Neural progenitor cell (in vitro differentiated cells): ENCODE results near the gene RAB31. TPM values are rescaled to one million over a fixed set of nuclear protein-coding genes. Genes with fewer than 3 reads are reported as not detected.

ENCODE experiments used
- DNase-seq: peaks from one replicate; pipeline ENCODE4 v3.0.0-alpha.2; 2016; ENCODE audit warnings: low spot score
- H2AFZ ChIP-seq: fragments of 200-600 bp; sonication (generic); replicated peaks from 2 replicates; pipeline ENCODE4 v1.6.1; 2016; ENCODE audit warnings: antibody characterized with exemption
- H3F3A ChIP-seq: fragments of 200-600 bp; sonication (generic); 2 replicates; pipeline ENCODE4 v1.6.1; 2016; ENCODE audit warnings: antibody characterized with exemption, low read depth
- H3K27ac ChIP-seq: fragments of 200-600 bp; sonication (generic); 2 replicates; pipeline ENCODE4 v1.5.1; 2016; ENCODE audit warnings: mild to moderate bottlenecking
- H3K27me3 ChIP-seq: fragments of 200-600 bp; sonication (generic); 2 replicates; pipeline ENCODE4 v1.6.1; 2016; ENCODE audit warnings: mild to moderate bottlenecking, moderate library complexity
- H3K36me3 ChIP-seq: fragments of 200-600 bp; sonication (generic); 2 replicates; pipeline ENCODE4 v1.5.1; 2016
- H3K4me1 ChIP-seq: fragments of 200-600 bp; sonication (generic); 2 replicates; pipeline ENCODE4 v1.6.1; 2016; ENCODE audit warnings: mixed run types
- H3K4me2 ChIP-seq: fragments of 200-600 bp; sonication (generic); 2 replicates; pipeline ENCODE4 v1.6.1; 2016
- H3K4me3 ChIP-seq: fragments of 200-600 bp; sonication (generic); 2 replicates; pipeline ENCODE4 v1.5.1; 2016
- H3K79me2 ChIP-seq: fragments of 200-600 bp; sonication (generic); 2 replicates; pipeline ENCODE4 v1.6.1; 2016; ENCODE audit warnings: low read depth
- H3K9ac ChIP-seq: fragments of 200-600 bp; sonication (generic); 2 replicates; pipeline ENCODE4 v1.6.1; 2016
- H3K9me3 ChIP-seq: fragments of 200-600 bp; sonication (generic); 2 replicates; pipeline ENCODE4 v1.5.1; 2016; ENCODE audit warnings: low read depth
- H4K20me1 ChIP-seq: fragments of 200-600 bp; sonication (generic); 2 replicates; pipeline ENCODE4 v1.6.1; 2016; ENCODE audit warnings: low read depth
- H3K27ac Mint-ChIP-seq: 3 replicates; pipeline ENCODE4 v1.8.0; 2021; ENCODE audit warnings: mixed read lengths
- H3K27me3 Mint-ChIP-seq: 2 replicates; pipeline ENCODE4 v1.8.0; 2022; ENCODE audit warnings: low read depth, mild to moderate bottlenecking, inconsistent platforms, moderate library complexity, mixed read lengths; ENCODE audit not compliant: insufficient read depth
- H3K36me3 Mint-ChIP-seq: 3 replicates; pipeline ENCODE4 v1.8.0; 2021; ENCODE audit warnings: mixed read lengths
- H3K4me1 Mint-ChIP-seq: 3 replicates; pipeline ENCODE4 v1.8.0; 2021; ENCODE audit warnings: mixed read lengths
- H3K4me3 Mint-ChIP-seq: 3 replicates; pipeline ENCODE4 v1.8.0; 2021; ENCODE audit warnings: mild to moderate bottlenecking, moderate library complexity, mixed read lengths
- H3K9me3 Mint-ChIP-seq: 3 replicates; pipeline ENCODE4 v1.8.0; 2020; ENCODE audit warnings: mixed read lengths
- EZH2 ChIP-seq: fragments of 200-600 bp; sonication (generic); IDR thresholded peaks from 2 replicates; pipeline ENCODE4 v1.6.1; 2017; ENCODE audit warnings: antibody characterized with exemption, mild to moderate bottlenecking, moderate library complexity
- EZH2phosphoT487 ChIP-seq: fragments of 200-600 bp; sonication (generic); IDR thresholded peaks from 2 replicates; pipeline ENCODE4 v1.6.1; 2017; ENCODE audit warnings: antibody characterized with exemption
- total RNA-seq: library from RNA; depleted of rRNA; stranded (reverse); fragments of >200 nt; gene quantifications from 2 replicates; pipeline ENCODE4 v1.2.3, GENCODE V29; 2015; ENCODE audit warnings: low replicate concordance
- TF ChIP-seq, protein P1 (sequence below): fragments of 200-600 bp; sonication (generic); IDR thresholded peaks from 2 replicates; pipeline ENCODE4 v1.5.1; 2017; ENCODE audit warnings: antibody characterized with exemption, mild to moderate bottlenecking

RAB31 gene
- total RNA-seq, 1 donor from 2014 or later, result 5.0 TPM

DNA sequence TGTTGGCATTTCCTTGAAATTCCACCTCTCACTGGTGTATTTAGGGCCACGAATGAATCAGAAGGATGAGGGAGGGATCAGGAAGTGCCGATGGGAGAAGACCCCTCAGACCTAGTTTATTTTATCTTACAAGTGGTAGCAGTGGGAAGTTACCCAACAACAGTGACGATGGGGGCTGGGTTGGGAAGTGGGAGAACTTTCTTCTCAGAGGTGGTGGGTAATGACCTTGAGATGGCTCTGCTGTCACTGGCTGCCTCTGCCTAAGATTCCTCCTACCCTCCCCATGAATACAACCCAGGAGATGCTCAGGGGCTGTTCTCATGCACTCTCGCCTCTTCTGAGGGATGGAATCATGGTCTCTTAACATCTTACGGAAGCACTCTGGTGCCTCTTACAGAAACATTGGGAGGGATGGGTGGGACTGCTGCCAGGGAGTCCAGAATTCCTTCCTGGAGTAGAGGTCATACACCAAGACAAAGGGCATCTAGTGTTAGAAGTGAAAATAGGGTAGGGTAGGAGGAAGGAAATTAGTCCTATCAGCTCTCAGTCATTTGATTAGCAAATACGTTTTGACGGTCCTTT, 119.2 kb downstream of the RAB31 start:
- H3K36me3 Mint-ChIP-seq, result no peaks in the 10 kb centered on the region
- no peaks in the 10 kb centered on the region for H3K9me3 Mint-ChIP-seq
- Histone ChIP-seq H3K4me3 (no peak overlapping the region), H3K36me3 (no peaks in the 10 kb centered on the region), H3K4me2 (no peak overlapping the region), H3K9ac (no peak overlapping the region), H3K27me3 (no peaks in the 10 kb centered on the region), H3F3A (no peaks in the 10 kb centered on the region), H4K20me1 (no peaks in the 10 kb centered on the region), H3K4me1 (no peaks in the 10 kb centered on the region), H3K9me3 (no peaks in the 10 kb centered on the region), H2AFZ (no peak overlapping the region), H3K27ac (no peak overlapping the region), H3K79me2 (no peaks in the 10 kb centered on the region)
- no peak overlapping the region for H3K4me3 Mint-ChIP-seq
- H3K4me1 Mint-ChIP-seq, result no peaks in the 10 kb centered on the region
- no peak overlapping the region for H3K27ac Mint-ChIP-seq
- TF ChIP-seq EZH2phosphoT487 (no peak), EZH2 (no peak)
- TF ChIP-seq, protein P1, sequence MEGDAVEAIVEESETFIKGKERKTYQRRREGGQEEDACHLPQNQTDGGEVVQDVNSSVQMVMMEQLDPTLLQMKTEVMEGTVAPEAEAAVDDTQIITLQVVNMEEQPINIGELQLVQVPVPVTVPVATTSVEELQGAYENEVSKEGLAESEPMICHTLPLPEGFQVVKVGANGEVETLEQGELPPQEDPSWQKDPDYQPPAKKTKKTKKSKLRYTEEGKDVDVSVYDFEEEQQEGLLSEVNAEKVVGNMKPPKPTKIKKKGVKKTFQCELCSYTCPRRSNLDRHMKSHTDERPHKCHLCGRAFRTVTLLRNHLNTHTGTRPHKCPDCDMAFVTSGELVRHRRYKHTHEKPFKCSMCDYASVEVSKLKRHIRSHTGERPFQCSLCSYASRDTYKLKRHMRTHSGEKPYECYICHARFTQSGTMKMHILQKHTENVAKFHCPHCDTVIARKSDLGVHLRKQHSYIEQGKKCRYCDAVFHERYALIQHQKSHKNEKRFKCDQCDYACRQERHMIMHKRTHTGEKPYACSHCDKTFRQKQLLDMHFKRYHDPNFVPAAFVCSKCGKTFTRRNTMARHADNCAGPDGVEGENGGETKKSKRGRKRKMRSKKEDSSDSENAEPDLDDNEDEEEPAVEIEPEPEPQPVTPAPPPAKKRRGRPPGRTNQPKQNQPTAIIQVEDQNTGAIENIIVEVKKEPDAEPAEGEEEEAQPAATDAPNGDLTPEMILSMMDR, result no peak
- H3K27me3 Mint-ChIP-seq, result no peaks in the 10 kb centered on the region
- no peak for DNase-seq

DNA sequence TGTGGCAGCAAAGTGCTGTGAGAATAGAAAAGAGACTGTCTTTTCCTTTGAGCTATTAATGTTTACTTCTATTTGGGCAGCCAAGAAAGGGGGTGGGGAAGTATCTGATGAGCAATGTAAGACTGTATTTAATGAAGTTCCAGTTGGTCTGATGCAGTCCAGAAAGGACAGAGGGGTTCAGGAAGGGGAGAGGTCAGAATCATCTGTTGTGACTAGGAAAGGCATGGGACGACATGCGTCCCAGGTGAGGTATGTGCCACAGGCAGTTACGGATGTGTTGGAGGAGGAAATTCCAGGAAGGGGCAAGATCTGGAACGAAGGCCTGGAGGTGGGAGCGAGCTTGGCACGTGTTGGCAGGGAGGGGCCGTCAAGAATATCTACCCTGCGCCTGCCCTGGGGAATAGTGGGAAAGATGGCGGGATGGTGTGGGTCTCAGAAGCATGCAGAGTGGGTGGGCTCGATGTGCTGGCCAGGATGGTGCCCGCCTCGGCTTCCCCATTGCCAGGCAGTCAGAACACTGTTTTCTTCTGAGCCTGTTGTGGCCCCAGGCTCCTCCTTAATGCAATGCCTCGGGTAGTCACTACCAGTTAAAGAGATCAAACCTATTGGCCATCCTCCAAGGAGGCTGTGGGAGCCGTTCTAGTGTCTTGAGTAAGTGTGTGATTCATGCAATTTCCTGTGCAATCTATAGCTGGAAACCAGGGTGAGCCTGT, 119.8 kb downstream of the RAB31 start:
- Histone ChIP-seq H3K27me3 (no peaks in the 10 kb centered on the region), H3F3A (no peaks in the 10 kb centered on the region), H3K27ac (no peak overlapping the region), H3K9ac (no peak overlapping the region), H3K4me1 (no peaks in the 10 kb centered on the region), H3K9me3 (no peaks in the 10 kb centered on the region), H3K36me3 (no peaks in the 10 kb centered on the region), H3K4me3 (no peak overlapping the region), H3K79me2 (no peaks in the 10 kb centered on the region), H4K20me1 (no peaks in the 10 kb centered on the region), H3K4me2 (no peak overlapping the region), H2AFZ (no peak overlapping the region)
- no peaks in the 10 kb centered on the region for H3K27me3 Mint-ChIP-seq
- DNase-seq, result no peak
- TF ChIP-seq, protein P1, result no peak
- TF ChIP-seq EZH2 (no peak), EZH2phosphoT487 (no peak)
- H3K4me1 Mint-ChIP-seq, result no peaks in the 10 kb centered on the region
- H3K9me3 Mint-ChIP-seq, result no peaks in the 10 kb centered on the region
- no peak overlapping the region for H3K27ac Mint-ChIP-seq
- no peaks in the 10 kb centered on the region for H3K36me3 Mint-ChIP-seq
- no peak overlapping the region for H3K4me3 Mint-ChIP-seq

DNA sequence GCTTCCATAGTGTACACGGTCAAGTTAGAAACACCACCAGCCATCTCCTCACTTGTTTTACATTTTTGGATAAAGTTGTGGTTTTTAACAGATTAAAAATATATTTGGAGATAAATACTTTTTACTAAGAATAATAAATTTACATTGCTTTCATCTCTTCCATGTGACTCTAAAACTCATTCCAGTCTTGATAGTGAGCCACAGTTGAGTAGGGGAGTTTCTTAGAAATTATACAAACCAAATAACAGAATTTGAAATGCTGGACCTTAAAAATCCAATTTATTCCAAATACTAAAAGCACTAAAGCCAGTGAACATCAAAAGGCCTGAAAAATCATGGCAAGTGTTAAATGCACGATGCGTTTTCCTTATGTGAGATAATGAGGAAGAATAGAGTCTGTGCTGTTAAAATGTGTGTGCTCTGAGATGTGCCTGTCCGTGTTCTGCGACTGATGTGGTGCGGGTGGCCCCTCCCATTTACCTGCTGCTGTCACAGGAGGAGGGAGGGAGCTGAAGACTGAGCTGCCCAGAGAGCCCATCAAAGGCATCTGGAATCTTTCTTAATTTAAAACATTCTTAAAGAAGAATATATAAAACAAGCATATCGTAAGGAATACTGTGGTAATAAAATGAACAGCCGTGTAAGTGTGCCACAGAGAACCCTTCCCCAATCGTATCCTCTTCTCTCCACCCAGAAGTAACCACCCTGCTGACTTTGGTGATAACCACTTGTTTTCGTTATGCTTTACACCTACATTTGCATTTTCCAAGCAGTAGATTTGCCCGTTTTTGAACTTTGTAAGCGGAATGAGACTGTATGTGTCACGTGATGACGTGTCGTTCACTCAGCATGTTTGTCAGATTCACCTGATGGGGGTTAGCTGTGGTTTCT, 120.7 kb downstream of the RAB31 start:
- no peak overlapping the region for H2AFZ ChIP-seq
- peaks cover 1% of the 10 kb centered on the region for H3K9me3 Mint-ChIP-seq
- no peaks in the 10 kb centered on the region for H3K27me3 ChIP-seq
- H3K4me2 ChIP-seq, result no peak overlapping the region
- no peaks in the 10 kb centered on the region for H3K4me1 ChIP-seq
- no peaks in the 10 kb centered on the region for H3K4me1 Mint-ChIP-seq
- no peak for TF ChIP-seq EZH2phosphoT487
- no peak for TF ChIP-seq EZH2
- TF ChIP-seq, protein P1, result no peak
- H3K4me3 ChIP-seq, result no peak overlapping the region
- H3K9ac ChIP-seq, result no peak overlapping the region
- no peak for DNase-seq
- H3K4me3 Mint-ChIP-seq, result no peak overlapping the region
- no peak overlapping the region for H3K27ac ChIP-seq
- H3F3A ChIP-seq, result no peaks in the 10 kb centered on the region
- H3K9me3 ChIP-seq, result no peaks in the 10 kb centered on the region
- H3K36me3 ChIP-seq, result no peaks in the 10 kb centered on the region
- H3K79me2 ChIP-seq, result no peaks in the 10 kb centered on the region
- no peak overlapping the region for H3K27ac Mint-ChIP-seq
- H3K36me3 Mint-ChIP-seq, result peaks cover 2% of the 10 kb centered on the region
- no peaks in the 10 kb centered on the region for H3K27me3 Mint-ChIP-seq
- no peaks in the 10 kb centered on the region for H4K20me1 ChIP-seq
